Neural cell (in vitro differentiated cells): ENCODE data around the gene NCK2. TPM values are rescaled to one million over a fixed set of nuclear protein-coding genes. Genes with fewer than 3 reads are reported as not detected.

Experiments used
- H2AFZ ChIP-seq: fragments of 200-600, 300-800 bp; sonication (generic), shearing (Covaris generic); 2 replicates; pipeline ENCODE4 v1.6.0; 2014; ENCODE audit warnings: low read depth, mild to moderate bottlenecking, antibody characterized with exemption, low read length, moderate library complexity
- H3F3A ChIP-seq: fragments of 200-600 bp; shearing (Covaris generic); 2 replicates; pipeline ENCODE4 v1.6.1; 2016; ENCODE audit warnings: mild to moderate bottlenecking, moderate library complexity, mixed read lengths, antibody characterized with exemption, low read length; ENCODE audit not compliant: insufficient read depth, poor library complexity, severe bottlenecking
- H3K27ac ChIP-seq: fragments of 200-600, 300-800 bp; sonication (generic), shearing (Covaris generic); 2 replicates; pipeline ENCODE4 v1.5.1; 2014; ENCODE audit warnings: mild to moderate bottlenecking, low read length, moderate library complexity
- H3K27me3 ChIP-seq: fragments of 300-800, 200-600 bp; sonication (generic), shearing (Covaris generic); 2 replicates; pipeline ENCODE4 v1.6.0; 2014; ENCODE audit warnings: mild to moderate bottlenecking, low read depth, low read length, moderate library complexity; ENCODE audit not compliant: insufficient read depth
- H3K36me3 ChIP-seq: fragments of 300-800, 200-600 bp; sonication (generic), shearing (Covaris generic); 2 replicates; pipeline ENCODE4 v1.5.1; 2014; ENCODE audit warnings: mild to moderate bottlenecking, antibody characterized with exemption, low read length, moderate library complexity; ENCODE audit not compliant: insufficient read depth
- H3K4me2 ChIP-seq: fragments of 300-800, 200-600 bp; sonication (generic), shearing (Covaris generic); 2 replicates; pipeline ENCODE4 v1.6.0; 2014; ENCODE audit warnings: mild to moderate bottlenecking, low read length
- H3K4me3 ChIP-seq: fragments of 300-800, 200-600 bp; sonication (generic), shearing (Covaris generic); 2 replicates; pipeline ENCODE4 v1.5.1; 2014; ENCODE audit warnings: mild to moderate bottlenecking, low read length, moderate library complexity
- H3K79me2 ChIP-seq: fragments of 200-600 bp; shearing (Covaris generic); replicated peaks from 2 replicates; pipeline ENCODE4 v1.6.0; 2014; ENCODE audit warnings: mild to moderate bottlenecking, low read length, moderate library complexity; ENCODE audit not compliant: insufficient read depth
- H3K9ac ChIP-seq: fragments of 300-800, 200-600 bp; sonication (generic), shearing (Covaris generic); 2 replicates; pipeline ENCODE4 v1.6.1; 2016; ENCODE audit warnings: mild to moderate bottlenecking, low read length, mixed read lengths
- H3K9me2 ChIP-seq: fragments of 200-600 bp; shearing (Covaris generic); 2 replicates; pipeline ENCODE4 v1.6.1; 2016; ENCODE audit warnings: mild to moderate bottlenecking, low read length, mixed read lengths; ENCODE audit not compliant: insufficient read depth
- H3K9me3 ChIP-seq: fragments of 200-600, 300-800 bp; sonication (generic), shearing (Covaris generic); 2 replicates; pipeline ENCODE4 v1.6.1; 2016; ENCODE audit warnings: mild to moderate bottlenecking, mixed run types, low read length, moderate library complexity, mixed read lengths
- H4K20me1 ChIP-seq: fragments of 200-600 bp; shearing (Covaris generic); 2 replicates; pipeline ENCODE4 v1.6.1; 2016; ENCODE audit warnings: mild to moderate bottlenecking, mixed run types; ENCODE audit not compliant: insufficient read depth
- EP300 ChIP-seq: fragments of 450-650 bp; conservative IDR thresholded peaks from 2 replicates; pipeline ENCODE4 v1.6.1; 2014; ENCODE audit warnings: antibody characterized with exemption, mild to moderate bottlenecking, moderate library complexity; ENCODE audit not compliant: poor library complexity, severe bottlenecking
- EZH2 ChIP-seq: fragments of 200-600, 300-800 bp; shearing (Covaris generic), sonication (generic); IDR thresholded peaks from 2 replicates; pipeline ENCODE4 v1.6.1; 2014; ENCODE audit warnings: antibody characterized with exemption, low read length, borderline replicate concordance, mild to moderate bottlenecking; ENCODE audit not compliant: insufficient read depth, poor library complexity, severe bottlenecking
- MXI1 ChIP-seq: fragments of 450-650 bp; conservative IDR thresholded peaks from 2 replicates; pipeline ENCODE4 v1.6.1; 2014; ENCODE audit warnings: antibody characterized with exemption, mild to moderate bottlenecking; ENCODE audit not compliant: poor library complexity, severe bottlenecking
- POLR2AphosphoS5 ChIP-seq: IDR thresholded peaks from 2 replicates; pipeline ENCODE4 v1.6.1; 2012
- RAD21 ChIP-seq: fragments of 450-650 bp; conservative IDR thresholded peaks from 2 replicates; pipeline ENCODE4 v1.6.1; 2014; ENCODE audit warnings: antibody characterized with exemption, mild to moderate bottlenecking, moderate library complexity
- SMC3 ChIP-seq: fragments of 450-650 bp; conservative IDR thresholded peaks from 2 replicates; pipeline ENCODE4 v1.6.1; 2014; ENCODE audit warnings: antibody characterized with exemption, mild to moderate bottlenecking, moderate library complexity; ENCODE audit not compliant: poor library complexity
- TAF1 ChIP-seq: IDR thresholded peaks from 2 replicates; pipeline ENCODE4 v1.6.1; 2012; ENCODE audit warnings: low read depth
- polyA plus RNA-seq: library from polyadenylated mRNA; depleted of rRNA; stranded (reverse); fragments of >200 nt; gene quantifications from 2 replicates; pipeline ENCODE4 v1.2.3, GENCODE V29; 2014
- TF ChIP-seq, protein P1 (sequence below): fragments of 450-650 bp; IDR thresholded peaks from 2 replicates; pipeline ENCODE4 v1.5.1; 2014; ENCODE audit warnings: antibody characterized with exemption, mild to moderate bottlenecking, moderate library complexity; ENCODE audit not compliant: poor library complexity, severe bottlenecking
- TF ChIP-seq, protein P2 (sequence below): IDR thresholded peaks from 2 replicates; pipeline ENCODE4 v1.6.1; 2012; ENCODE audit warnings: borderline replicate concordance

NCK2 gene
- polyA plus RNA-seq, 1 donor from 2014 or later: 49.4 TPM

DNA sequence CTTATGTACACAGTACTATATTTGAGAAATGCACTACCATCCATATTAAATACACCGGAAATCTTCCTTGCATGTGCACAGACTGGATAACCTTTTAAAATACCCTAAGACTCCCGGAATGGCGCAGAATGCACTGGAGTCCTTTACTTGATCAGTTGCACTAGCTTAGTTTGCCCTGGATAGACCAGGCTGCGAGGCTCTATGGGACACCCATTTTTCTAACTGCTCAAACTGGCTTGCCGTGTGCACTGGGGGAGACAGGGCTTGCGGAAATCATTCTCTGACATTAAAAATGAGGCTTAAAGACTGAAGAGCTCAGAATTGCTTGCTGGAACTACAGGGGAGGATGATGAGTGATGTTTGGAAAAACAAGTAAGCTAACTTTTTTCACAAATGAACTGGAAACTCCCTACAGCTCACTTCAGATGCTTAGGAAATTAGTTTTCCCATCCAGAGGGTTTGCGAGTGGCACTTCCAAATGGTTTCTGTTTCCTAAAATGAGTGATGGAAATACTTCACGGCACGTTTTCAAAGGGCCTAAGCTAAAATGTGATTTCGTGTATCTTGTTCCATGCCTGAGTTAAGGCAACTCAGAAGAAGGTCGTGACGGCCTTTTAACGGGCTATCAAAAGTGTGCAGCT lies 2.7 kb downstream of the NCK2 start:
- Histone ChIP-seq H3K27me3 (no peaks in the 10 kb centered on the region), H3K9me2 (no peaks in the 10 kb centered on the region), H3K4me2 (peak overlapping the region; percentile 80), H3F3A (peaks cover 2% of the 10 kb centered on the region), H3K79me2 (peaks cover 68% of the 10 kb centered on the region), H3K4me3 (peak overlapping the region; percentile 89), H3K27ac (no peak overlapping the region), H2AFZ (no peak overlapping the region), H4K20me1 (peaks cover 6% of the 10 kb centered on the region), H3K36me3 (no peaks in the 10 kb centered on the region), H3K9ac (no peak overlapping the region), H3K9me3 (no peaks in the 10 kb centered on the region)
- TF ChIP-seq MXI1 (no peak), EZH2 (no peak), RAD21 (no peak), EP300 (no peak), SMC3 (no peak), TAF1 (no peak), POLR2AphosphoS5 (no peak)
- TF ChIP-seq, protein P1, sequence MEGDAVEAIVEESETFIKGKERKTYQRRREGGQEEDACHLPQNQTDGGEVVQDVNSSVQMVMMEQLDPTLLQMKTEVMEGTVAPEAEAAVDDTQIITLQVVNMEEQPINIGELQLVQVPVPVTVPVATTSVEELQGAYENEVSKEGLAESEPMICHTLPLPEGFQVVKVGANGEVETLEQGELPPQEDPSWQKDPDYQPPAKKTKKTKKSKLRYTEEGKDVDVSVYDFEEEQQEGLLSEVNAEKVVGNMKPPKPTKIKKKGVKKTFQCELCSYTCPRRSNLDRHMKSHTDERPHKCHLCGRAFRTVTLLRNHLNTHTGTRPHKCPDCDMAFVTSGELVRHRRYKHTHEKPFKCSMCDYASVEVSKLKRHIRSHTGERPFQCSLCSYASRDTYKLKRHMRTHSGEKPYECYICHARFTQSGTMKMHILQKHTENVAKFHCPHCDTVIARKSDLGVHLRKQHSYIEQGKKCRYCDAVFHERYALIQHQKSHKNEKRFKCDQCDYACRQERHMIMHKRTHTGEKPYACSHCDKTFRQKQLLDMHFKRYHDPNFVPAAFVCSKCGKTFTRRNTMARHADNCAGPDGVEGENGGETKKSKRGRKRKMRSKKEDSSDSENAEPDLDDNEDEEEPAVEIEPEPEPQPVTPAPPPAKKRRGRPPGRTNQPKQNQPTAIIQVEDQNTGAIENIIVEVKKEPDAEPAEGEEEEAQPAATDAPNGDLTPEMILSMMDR: no peak
- TF ChIP-seq, protein P2, sequence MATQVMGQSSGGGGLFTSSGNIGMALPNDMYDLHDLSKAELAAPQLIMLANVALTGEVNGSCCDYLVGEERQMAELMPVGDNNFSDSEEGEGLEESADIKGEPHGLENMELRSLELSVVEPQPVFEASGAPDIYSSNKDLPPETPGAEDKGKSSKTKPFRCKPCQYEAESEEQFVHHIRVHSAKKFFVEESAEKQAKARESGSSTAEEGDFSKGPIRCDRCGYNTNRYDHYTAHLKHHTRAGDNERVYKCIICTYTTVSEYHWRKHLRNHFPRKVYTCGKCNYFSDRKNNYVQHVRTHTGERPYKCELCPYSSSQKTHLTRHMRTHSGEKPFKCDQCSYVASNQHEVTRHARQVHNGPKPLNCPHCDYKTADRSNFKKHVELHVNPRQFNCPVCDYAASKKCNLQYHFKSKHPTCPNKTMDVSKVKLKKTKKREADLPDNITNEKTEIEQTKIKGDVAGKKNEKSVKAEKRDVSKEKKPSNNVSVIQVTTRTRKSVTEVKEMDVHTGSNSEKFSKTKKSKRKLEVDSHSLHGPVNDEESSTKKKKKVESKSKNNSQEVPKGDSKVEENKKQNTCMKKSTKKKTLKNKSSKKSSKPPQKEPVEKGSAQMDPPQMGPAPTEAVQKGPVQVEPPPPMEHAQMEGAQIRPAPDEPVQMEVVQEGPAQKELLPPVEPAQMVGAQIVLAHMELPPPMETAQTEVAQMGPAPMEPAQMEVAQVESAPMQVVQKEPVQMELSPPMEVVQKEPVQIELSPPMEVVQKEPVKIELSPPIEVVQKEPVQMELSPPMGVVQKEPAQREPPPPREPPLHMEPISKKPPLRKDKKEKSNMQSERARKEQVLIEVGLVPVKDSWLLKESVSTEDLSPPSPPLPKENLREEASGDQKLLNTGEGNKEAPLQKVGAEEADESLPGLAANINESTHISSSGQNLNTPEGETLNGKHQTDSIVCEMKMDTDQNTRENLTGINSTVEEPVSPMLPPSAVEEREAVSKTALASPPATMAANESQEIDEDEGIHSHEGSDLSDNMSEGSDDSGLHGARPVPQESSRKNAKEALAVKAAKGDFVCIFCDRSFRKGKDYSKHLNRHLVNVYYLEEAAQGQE: no peak

DNA sequence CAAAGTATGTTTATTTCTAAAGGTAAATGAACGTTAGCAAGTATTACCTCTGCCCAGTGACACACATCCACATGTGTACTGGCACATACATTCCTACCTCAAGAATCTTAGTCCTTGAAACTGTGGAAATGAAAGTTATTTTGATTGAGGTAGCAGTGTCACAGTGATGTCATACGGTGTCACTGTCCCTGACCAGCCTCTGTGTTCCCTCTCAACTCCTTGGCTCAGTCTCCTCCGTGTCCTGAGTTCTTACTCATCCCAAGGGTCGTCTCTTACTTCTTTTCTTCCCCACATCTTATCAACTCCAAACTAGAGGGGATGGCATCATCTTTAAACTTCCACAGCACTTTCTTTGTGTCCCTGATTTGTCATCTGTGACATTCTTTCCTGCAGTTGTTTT lies 3.3 kb downstream of the NCK2 start:
- H3K79me2 ChIP-seq: peaks cover 74% of the 10 kb centered on the region
- no peak overlapping the region for H3K9ac ChIP-seq
- H3K4me3 ChIP-seq: peak overlapping the region; percentile 89
- H2AFZ ChIP-seq: no peak overlapping the region
- peaks cover 6% of the 10 kb centered on the region for H4K20me1 ChIP-seq
- no peak for TF ChIP-seq RAD21
- no peak for TF ChIP-seq EP300
- TF ChIP-seq EZH2: no peak
- TF ChIP-seq SMC3: no peak
- no peak for TF ChIP-seq POLR2AphosphoS5
- TF ChIP-seq, protein P1: no peak
- no peak for TF ChIP-seq TAF1
- TF ChIP-seq, protein P2: no peak
- no peak for TF ChIP-seq MXI1
- no peak overlapping the region for H3K27ac ChIP-seq
- H3K27me3 ChIP-seq: no peaks in the 10 kb centered on the region
- H3K9me2 ChIP-seq: no peaks in the 10 kb centered on the region
- H3F3A ChIP-seq: peaks cover 2% of the 10 kb centered on the region
- H3K4me2 ChIP-seq: no peak overlapping the region
- no peaks in the 10 kb centered on the region for H3K36me3 ChIP-seq
- no peaks in the 10 kb centered on the region for H3K9me3 ChIP-seq
